ENCODE measurements around the gene MYOZ2.
A peak's percentile ranks its signal among the peaks of the same experiment; 100 is the strongest.

Gene MYOZ2

DNA sequence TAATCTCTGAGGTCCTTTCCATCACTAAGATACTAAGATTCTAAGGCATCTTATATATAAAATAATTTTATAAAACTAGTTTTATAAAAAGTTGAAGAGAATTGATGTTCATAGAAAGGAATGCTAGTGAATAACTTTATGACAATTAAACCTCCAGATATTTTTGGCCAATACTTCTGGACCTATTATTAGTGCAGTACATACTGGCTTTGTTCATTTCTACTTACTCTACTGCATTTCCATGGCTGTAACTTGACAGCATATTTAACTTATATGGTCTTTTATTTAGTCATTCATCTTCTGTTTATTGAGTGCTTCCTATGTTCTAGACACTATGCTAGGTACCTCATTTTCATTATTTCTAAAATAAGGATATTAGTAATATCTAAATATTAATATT is 70.1 kb downstream of the MYOZ2 start:
- DNase-seq = no peak

- no peak for DNase-seq
Observed at GRCh38 chr4:119206178-119206577, 70.5 kb downstream of the MYOZ2 start.

DNA sequence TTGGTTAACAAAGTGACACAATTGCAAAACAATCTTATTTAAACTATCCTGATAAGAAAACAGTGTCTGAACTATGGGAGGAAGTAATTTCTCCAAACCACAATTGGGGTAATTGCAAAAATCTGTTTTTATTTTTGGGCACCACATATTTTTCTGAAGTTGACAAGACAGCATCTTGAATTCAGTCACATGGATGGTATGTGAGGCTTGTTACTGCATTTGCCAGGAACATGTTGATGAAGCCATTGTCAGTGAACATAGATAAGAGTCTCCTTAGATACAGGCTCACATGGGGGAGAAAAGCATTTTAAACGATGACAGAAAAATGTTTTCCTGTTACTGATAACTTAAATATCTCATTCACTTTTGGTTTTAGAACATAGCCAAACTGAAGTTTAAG is 71.4 kb downstream of the MYOZ2 start:
- no peak for DNase-seq

DNA sequence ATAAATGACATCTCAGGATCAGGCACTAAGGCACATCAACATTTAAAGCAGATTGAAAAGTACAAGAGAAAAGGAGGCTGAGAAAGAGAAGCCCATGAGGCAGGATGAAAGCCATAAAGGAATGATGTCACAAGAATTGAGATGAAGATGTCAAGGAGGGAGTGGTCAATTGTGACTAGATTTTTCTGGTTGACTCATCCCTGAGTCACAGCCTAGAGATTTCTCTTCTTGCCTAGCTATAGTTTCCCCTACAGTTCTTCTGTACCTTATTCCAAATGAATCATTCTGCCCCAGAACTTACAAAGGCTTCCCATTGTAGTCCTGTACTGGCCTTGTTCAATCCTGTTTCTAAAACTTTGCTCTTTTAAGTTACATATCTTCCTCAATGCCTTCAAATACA is 73.4 kb downstream of the MYOZ2 start:
- DNase-seq = no peak

GRCh38 chr4:119209586-119209985 is 74.0 kb downstream of the MYOZ2 start:
- DNase-seq = no peak

DNA sequence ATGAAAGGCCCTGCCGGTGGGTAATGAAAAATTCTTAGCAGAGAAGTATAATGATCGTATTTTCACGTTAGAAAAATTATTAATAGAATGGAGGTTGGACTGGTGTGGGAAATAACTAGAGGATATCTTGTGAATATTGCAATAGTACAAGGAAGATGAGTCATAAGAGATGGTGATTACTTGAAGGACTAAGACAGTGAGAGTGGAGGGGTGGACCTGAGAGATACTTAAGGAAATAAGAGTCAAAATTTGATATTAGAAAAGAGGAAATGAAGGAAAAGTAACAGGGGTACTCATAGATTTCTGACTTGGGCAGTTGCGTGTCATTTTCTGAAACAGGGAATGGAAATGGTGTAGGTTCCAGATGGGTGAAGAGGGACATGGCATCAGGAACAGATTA is 75.1 kb downstream of the MYOZ2 start:
- DNase-seq = no peak

DNA sequence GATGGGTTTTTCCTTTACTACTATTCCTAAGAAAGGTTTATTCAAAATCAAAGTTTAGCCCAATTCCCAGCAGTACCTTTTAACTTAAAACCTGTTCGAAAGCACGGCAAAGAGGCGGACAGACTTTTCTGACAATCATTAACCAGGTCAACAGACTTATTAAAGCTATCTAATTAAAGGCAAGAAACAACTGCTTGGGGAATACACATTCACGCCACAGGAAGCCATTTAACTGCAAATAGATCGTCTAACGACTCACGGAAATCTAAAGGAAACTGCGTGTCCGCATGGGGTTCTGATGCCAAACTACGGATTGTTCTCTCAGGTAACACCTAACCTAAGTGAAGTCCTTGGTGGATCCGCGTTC is 76.2 kb downstream of the MYOZ2 start:
- no peak for DNase-seq

DNA sequence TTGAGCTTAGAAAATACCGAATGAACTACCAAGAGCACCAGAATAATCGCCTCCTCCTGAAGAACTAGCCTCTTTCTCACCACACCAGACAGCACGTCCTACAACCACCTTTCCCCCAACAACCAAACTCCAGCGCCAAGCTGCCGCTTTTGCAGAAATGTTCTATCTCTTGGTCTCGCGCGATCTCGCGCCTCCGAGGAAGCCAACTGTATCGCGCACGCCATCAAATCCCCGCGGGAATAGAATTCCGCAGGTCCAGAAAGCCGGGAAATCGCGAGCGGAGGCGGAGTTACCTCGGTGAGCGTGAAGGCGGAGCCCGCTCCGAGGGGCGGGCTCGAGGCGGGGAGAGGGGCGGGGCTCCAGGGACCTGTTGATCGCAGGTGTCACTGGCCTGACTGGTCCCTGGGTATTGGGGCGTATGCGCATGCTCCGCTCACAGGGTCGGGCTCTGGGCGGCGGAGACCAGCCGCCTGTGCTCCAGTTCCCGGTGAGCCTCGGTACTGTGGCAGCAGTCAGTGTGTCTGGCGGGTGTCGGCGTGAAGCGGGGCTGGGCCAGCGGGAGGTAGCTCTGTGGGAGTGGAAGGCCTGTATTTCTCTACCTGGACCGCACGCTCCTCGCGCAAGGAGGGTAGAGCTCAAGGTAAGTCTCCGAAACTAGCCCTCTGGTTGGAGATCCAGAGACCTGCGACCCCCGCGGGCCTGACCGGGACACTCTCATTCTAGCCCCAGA is 76.8 kb downstream of the MYOZ2 start, which contains the start of gene USP53:
TSS of gene USP53 (plus strand) at position 480 of the 730 bp plus-strand sequence. CDS start 27,047 bp downstream, outside the sequence.
- DNase-seq = peak; percentile 75

- no peak for DNase-seq
Observed at GRCh38 chr4:119212964-119213606, 77.5 kb downstream of the MYOZ2 start.

GRCh38 chr4:119218093-119218492 is 82.5 kb downstream of the MYOZ2 start:
- no peak for DNase-seq

DNA sequence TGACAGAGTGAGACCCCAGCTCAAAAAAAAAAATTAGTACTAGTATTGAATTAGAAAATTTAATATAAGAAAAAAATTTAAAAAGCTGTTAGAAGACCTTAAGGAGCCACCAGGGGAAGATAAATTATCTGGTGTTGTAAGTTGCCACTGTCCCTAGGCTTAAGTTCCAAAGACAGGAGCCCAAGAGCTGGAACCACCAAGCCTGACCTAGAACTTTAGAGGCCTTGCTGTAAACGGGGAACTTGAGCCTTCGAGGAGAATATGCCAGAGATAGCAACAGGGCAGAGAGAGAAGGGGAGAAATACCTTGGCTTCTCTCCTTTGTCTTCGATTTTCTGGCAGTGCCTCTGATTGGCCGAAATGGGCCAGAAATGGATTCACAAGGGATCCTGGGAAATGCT is 85.8 kb downstream of the MYOZ2 start:
- no peak for DNase-seq

- DNase-seq = no peak
Observed at GRCh38 chr4:119227690-119228089, 92.1 kb downstream of the MYOZ2 start.

- no peak for DNase-seq
Observed at GRCh38 chr4:119228406-119228805, 92.8 kb downstream of the MYOZ2 start.

- no peak for DNase-seq
Observed at GRCh38 chr4:119229908-119230687, 94.5 kb downstream of the MYOZ2 start.

DNA sequence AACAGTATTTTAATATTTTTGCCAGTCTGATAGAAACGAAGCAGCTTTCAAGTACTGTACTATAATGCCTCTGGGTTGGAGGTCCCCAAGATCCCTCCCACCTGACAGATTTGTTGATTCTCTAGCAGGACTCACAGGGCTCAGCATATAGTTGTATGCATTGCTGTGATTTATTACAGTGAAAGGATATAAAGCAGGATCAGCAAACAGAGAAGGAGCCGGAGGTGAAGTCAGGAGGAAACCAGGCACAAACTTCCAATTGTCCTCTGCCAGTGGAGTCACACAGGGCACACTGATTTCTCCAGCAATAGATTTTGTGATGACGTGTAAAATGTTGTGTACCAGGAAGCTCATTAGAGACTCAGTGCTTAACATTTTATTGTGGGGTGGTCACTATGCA is 95.9 kb downstream of the MYOZ2 start:
- no peak for DNase-seq

DNA sequence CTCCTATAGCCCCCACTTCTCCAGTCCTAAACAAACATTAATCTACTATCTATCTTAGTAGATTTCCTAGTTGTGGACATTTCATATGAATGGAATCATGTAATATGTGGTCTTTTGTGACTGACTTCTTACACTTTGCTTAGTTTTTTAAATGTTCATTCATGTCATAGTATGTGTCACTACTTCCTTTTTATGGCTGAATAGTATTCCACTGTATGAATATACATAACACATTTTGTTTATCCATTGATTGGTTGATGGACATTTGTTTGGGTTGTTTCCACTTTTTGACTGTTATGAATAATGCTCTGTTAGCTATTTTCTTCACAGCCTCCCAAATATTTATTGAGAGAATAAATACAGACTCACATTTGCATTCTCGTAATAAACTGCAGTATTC is 96.7 kb downstream of the MYOZ2 start:
- DNase-seq = no peak

- DNase-seq = no peak
Observed at GRCh38 chr4:119233191-119233590, 97.6 kb downstream of the MYOZ2 start.

DNA sequence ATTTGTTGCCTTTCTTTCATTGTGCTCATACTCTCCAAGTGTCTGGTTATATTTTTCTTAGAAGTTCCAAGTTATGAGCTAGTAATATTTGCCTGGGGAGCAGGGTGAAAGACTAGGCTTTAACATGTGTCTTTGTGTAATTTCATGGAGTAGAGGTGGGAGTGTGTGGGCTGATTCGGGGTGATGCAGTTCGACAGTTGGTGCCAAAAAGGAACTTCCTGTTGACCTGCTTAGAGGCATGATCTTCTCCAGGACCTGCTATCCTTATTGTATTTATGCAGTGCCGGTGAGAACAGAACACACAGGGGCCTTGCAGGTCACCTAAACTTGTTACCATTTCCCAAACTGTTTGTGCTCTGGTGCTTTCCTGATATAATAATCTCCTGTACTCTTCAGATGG is 98.1 kb downstream of the MYOZ2 start:
- DNase-seq = no peak

DNA sequence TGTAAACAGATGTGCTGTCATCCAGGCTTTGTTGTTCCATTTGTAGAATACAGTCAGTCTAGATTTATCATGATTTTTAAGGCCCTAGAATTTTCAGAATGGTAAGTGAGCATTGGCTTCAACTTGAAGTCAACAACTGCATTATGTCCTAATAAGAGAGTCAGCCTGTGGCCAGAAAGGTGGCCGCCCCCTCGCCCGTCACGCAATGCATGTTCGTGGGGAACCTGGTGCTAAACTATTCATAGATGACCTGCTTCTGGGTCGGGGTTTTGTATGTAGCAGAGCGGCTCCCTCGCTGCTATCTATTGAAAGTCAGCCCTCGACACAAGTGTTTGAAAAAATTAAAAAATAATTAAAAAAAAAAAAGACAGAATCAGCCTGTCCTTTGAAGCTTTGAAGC is 101.6 kb downstream of the MYOZ2 start:
- no peak for DNase-seq
